Stimulated activated naive B cell treated with anti-CD40 and anti-IgM and Interleukin-4, amounts not matched to agents 10 μg/mL and 1 μg/mL and 100 μg/mL, for 72 hours (primary cell): Measurements from ENCODE around the gene ACCS.

Experiments
- ATAC-seq, 2 donors: fragments of 150-1000 bp; cut with Tn5 transposase; replicated peaks; 2 replicates each; pipeline ENCODE4 v1.10.0; 2021; ENCODE audit warnings: moderate library complexity in 1 of 2
- DNase-seq: peaks from one replicate; pipeline ENCODE4 v3.0.0; 2021
- H3K27ac Mint-ChIP-seq: one replicate; pipeline ENCODE4 v1.8.0; 2022; ENCODE audit warnings: mild to moderate bottlenecking, mixed read lengths
- H3K27me3 Mint-ChIP-seq, 2 donors: one replicate each; pipeline ENCODE4 v1.8.0; 2022; ENCODE audit warnings: mixed read lengths in 2 of 2
- H3K36me3 Mint-ChIP-seq, 2 donors: one replicate each; pipeline ENCODE4 v1.8.0; 2022; ENCODE audit warnings: mixed read lengths in 2 of 2, mild to moderate bottlenecking in 1 of 2
- H3K4me1 Mint-ChIP-seq, 2 donors: one replicate each; pipeline ENCODE4 v1.8.0; 2022; ENCODE audit warnings: mixed read lengths in 2 of 2, mild to moderate bottlenecking in 1 of 2
- H3K4me3 Mint-ChIP-seq, 2 donors: one replicate each; pipeline ENCODE4 v1.8.0; 2022; ENCODE audit warnings: mild to moderate bottlenecking in 2 of 2, mixed read lengths in 2 of 2, moderate library complexity in 1 of 2
- H3K9me3 Mint-ChIP-seq, 2 donors: one replicate each; pipeline ENCODE4 v1.8.0; 2022; ENCODE audit warnings: mixed read lengths in 2 of 2, mild to moderate bottlenecking in 1 of 2

ACCS gene

DNA sequence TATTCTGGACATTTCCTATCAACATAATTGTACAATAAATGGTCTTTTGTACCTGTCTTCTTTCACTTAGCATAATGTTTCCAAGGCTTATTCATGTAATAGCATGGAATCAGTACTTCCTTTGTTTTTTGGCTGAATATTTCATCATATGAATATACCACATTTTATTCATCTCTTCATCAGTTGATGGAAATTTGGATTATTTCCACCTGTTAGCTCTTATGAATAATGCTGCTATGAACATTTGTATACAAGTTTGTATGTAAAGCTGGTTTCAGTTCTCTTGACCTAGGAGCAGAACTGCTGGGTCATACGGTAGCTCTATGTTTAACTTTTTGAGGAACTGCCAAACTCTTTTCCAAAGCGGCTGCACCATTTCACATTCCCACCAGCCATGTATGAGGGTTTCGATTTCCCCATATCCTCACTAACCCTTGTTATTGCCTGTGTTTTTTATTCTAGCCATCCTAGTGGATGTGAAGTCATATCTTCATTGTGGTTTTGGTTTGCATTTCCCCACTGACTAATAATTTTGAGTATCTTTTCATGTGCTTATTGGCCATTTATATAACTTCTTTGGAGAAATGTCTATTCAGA, 50.3 kb downstream of the ACCS start:
- no peak overlapping the region for H3K4me3 Mint-ChIP-seq
- no peaks in the 10 kb centered on the region for H3K9me3 Mint-ChIP-seq
- H3K4me1 Mint-ChIP-seq, result peaks cover 0 to 5% of the 10 kb centered on the region in 2 donors
- H3K27ac Mint-ChIP-seq, result no peak overlapping the region
- H3K36me3 Mint-ChIP-seq, result peaks cover 29 to 72% of the 10 kb centered on the region in 2 donors
- no peaks in the 10 kb centered on the region for H3K27me3 Mint-ChIP-seq
- ATAC-seq, result no peak
- no peak for DNase-seq

- DNase-seq, result no peak
- H3K36me3 Mint-ChIP-seq, result peaks cover 25 to 66% of the 10 kb centered on the region in 2 donors
Measured at GRCh38 chr11:44120169-44120568, 54.1 kb downstream of the ACCS start.

GRCh38 chr11:44125598-44125997, 59.5 kb downstream of the ACCS start:
- no peak for DNase-seq
- H3K4me3 Mint-ChIP-seq, result no peak overlapping the region
- no peaks in the 10 kb centered on the region for H3K27me3 Mint-ChIP-seq
- no peak overlapping the region for H3K27ac Mint-ChIP-seq
- ATAC-seq, result no peak
- H3K9me3 Mint-ChIP-seq, result no peaks in the 10 kb centered on the region
- peaks cover 37 to 60% of the 10 kb centered on the region in 2 donors for H3K36me3 Mint-ChIP-seq
- H3K4me1 Mint-ChIP-seq, result peaks cover 0 to 3% of the 10 kb centered on the region in 2 donors

More at GRCh38 chr11:44120169-44120568, 54.1 kb downstream of the ACCS start:
- Mint-ChIP-seq H3K9me3 (no peaks in the 10 kb centered on the region), H3K4me1 (peaks cover 0 to 6% of the 10 kb centered on the region in 2 donors), H3K27ac (no peak overlapping the region), H3K27me3 (no peaks in the 10 kb centered on the region), H3K4me3 (no peak overlapping the region)
- ATAC-seq, result no peak

- Mint-ChIP-seq H3K27me3 (no peaks in the 10 kb centered on the region), H3K4me3 (no peak overlapping the region), H3K4me1 (peaks cover 0 to 3% of the 10 kb centered on the region in 2 donors), H3K9me3 (no peaks in the 10 kb centered on the region), H3K36me3 (peaks cover 43 to 60% of the 10 kb centered on the region in 2 donors), H3K27ac (no peak overlapping the region)
- ATAC-seq, result no peak
- DNase-seq, result no peak
Measured at GRCh38 chr11:44126304-44126703, 60.2 kb downstream of the ACCS start.

GRCh38 chr11:44127130-44127529, 61.1 kb downstream of the ACCS start:
- ATAC-seq, result no peak
- Mint-ChIP-seq H3K4me1 (no peaks in the 10 kb centered on the region), H3K27me3 (no peaks in the 10 kb centered on the region), H3K9me3 (no peaks in the 10 kb centered on the region), H3K4me3 (no peak overlapping the region), H3K36me3 (peaks cover 40 to 56% of the 10 kb centered on the region in 2 donors), H3K27ac (no peak overlapping the region)
- DNase-seq, result no peak

- H3K27me3 Mint-ChIP-seq, result no peaks in the 10 kb centered on the region
- peaks cover 46 to 63% of the 10 kb centered on the region in 2 donors for H3K36me3 Mint-ChIP-seq
- no peak overlapping the region for H3K27ac Mint-ChIP-seq
- no peak for DNase-seq
- no peaks in the 10 kb centered on the region for H3K9me3 Mint-ChIP-seq
- H3K4me1 Mint-ChIP-seq, result peaks cover 0 to 2% of the 10 kb centered on the region in 2 donors
- ATAC-seq, result no peak
- no peak overlapping the region for H3K4me3 Mint-ChIP-seq
Measured at GRCh38 chr11:44128729-44129128, 62.7 kb downstream of the ACCS start.

GRCh38 chr11:44130751-44131150, 64.7 kb downstream of the ACCS start:
- H3K36me3 Mint-ChIP-seq, result peaks cover 51 to 56% of the 10 kb centered on the region in 2 donors
- DNase-seq, result no peak
- no peak overlapping the region for H3K4me3 Mint-ChIP-seq
- no peak for ATAC-seq
- no peaks in the 10 kb centered on the region for H3K27me3 Mint-ChIP-seq
- H3K4me1 Mint-ChIP-seq, result peaks cover 0 to 2% of the 10 kb centered on the region in 2 donors
- no peaks in the 10 kb centered on the region for H3K9me3 Mint-ChIP-seq
- H3K27ac Mint-ChIP-seq, result no peak overlapping the region

- ATAC-seq, result no peak
- Mint-ChIP-seq H3K4me3 (no peak overlapping the region), H3K27ac (no peak overlapping the region), H3K9me3 (no peaks in the 10 kb centered on the region), H3K4me1 (peaks cover 0 to 2% of the 10 kb centered on the region in 2 donors), H3K36me3 (peaks cover 42 to 51% of the 10 kb centered on the region in 2 donors), H3K27me3 (no peaks in the 10 kb centered on the region)
- DNase-seq, result no peak
Measured at GRCh38 chr11:44133335-44133946, 67.4 kb downstream of the ACCS start.
